IPS DF 19.7 (cell line): Measurements from ENCODE around the gene RHOC.
A peak's percentile ranks its signal among the peaks of the same experiment; 100 is the strongest.

Experiments
- DNase-seq: peaks from one replicate; pipeline ENCODE4 v3.0.0-alpha.2; 2013; ENCODE audit warnings: low read depth, low spot score

The RHOC gene

DNA sequence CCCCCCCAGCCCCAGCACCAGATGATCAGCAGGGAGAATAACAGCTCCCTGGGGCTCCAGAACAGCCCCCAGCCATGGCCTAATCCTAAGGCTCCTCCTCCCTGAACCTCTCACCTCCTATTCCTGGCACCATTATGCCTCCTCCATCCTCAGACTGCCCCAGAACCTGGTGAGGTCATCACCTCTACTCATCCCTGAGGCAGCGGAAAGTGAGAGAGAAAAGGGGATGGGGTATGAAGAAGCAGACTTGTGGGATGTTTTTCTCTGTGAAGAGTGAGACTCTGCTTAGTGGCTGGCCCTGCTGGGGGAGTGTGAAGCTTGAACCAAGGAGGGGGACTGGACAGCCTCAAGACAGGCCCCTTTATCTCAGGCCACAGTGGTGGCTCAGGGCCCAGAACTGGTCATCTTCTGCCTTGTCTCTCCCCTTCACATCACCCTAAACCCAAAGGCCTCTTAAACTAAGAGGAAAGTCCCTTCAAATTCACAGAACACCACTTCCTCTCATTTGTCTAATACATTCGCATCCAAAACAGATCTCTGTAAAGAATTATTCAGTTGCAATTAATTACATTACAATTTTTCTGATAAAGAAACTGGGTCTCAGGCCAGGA is 10.4 kb upstream of the RHOC start:
- no peak for DNase-seq

GRCh38 chr1:112716133-112716720 is 9.3 kb upstream of the RHOC start:
- peak; percentile 78 for DNase-seq

DNA sequence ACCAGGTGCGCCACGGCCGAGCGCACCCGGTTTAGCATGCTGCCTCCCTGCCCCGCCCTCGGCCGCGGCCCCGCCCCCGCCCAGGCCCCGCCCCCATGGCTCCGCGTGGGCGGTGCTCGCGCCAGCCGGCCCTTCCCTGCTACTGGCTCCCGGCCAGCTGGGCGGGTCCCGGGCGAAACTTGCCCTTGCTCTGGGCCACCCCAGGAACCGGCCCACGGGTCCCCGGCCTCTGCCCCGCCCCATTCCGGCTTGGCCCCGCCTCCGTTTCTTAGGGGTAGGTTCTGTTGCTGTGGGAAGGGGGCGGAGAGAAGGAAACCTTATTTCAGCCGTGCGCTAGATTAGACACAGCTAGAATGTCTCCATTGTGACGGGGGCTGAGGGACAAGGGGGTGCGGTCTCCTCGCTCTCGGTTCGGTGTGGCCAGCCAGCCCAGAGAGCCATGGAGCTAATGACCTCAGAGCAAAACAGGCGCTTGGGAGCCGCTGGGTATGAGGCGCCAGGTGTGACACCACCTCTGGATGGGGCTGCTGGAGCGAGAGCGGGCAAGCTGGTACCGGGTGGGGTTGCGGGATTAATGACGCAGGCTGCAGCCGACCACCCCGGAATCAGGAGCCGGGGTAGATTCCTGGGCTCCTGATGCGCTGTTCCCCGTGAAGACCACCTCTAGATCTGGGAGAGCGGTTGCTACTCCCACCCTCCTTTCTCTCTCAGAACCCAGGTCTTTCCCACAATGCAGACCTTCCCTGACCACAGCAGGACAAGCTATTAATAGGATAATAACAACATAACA is 8.5 kb upstream of the RHOC start, which contains the start of gene PPM1J:
Gene PPM1J, minus strand, starts transcription at position 69 of the 790 bp plus-strand sequence. Its CDS starts 31 bp downstream, at position 38.
- peak; percentile 56 for DNase-seq

DNA sequence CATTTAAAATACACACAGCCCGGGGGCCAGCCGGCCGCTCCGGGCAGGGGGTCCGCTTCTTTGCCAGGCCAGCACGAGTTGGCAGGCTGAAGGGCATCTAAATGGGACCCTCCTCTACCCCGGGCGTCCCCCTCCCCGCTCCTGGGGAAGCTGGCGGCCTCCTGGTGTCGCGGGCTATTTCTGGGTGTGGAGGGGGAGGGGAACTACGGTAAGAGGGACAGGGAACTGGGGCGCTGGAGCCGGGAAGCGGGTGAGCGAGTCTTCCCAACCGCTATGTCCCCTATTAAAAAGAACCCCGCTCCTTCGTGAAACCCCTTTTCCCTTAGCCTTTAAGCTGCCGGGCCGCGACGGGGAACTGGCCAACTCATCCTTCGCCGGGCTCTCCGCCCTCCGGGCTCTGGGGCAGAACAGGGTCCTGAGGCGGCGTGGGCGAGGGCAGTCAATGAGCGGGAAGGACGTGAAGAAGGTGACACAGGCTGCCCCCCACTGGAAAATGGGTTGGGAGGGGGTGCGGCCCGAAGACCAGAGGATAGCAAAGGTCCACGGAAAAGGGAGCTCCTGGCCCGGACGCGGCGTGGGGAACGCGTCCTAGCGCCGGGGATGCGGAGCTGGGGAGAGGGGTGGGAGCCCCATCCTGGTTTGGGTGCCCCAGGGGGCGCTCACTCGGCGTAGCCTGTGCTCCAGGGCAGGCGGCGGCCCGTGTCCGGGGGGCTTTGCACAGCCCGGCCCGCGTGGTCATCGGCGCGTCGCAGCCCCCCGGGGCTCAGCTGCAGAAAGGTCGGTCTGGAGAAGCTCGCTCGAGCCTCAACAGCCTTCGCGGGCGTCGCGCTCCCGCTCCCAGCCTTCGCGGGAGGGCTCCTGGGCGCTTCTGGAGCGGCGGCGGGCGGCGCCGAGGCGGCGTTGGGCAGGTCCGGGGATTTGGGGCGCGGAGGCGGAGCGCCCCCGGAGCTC is 7.7 kb upstream of the RHOC start:
- no peak for DNase-seq

DNA sequence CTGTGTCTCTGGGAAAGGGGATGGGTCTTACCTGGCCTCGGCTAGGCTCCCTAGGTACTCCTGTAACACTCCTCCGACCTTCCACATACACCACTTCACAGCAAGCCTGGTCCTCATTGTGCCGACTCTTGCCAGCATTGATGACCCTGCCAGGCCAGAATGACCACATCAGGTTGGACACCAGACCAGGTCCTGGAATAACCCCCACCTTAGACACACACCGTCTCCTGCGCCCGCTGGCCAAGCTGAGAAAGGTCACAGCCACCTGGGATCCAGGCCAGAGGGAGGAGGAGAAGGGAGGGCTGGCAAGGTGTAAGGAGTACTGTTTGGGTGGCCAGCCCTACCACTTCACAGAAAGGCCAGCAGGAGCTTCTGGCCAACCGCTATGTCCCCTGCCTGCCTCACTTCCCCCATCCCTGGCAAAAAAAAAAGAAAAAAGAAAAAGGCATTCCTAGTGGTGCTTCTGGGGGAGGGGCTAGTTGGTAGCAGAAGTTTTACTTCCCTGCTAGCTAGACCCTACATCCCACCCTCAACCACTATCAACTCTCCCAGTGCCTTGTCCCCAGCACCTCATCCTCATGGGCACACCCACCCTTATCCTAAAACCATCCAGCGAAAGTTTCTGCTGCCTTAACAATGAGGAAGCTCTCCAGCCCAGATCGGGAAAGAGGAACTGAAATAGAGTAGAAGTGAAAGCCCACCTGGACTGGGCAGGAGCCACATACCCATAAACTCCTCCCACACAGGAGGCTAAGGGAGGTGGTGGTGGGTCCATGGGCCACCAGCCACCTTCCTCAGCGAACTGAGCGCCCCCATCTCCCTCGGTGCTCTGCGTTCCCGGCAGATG is 6.8 kb upstream of the RHOC start:
- DNase-seq: no peak

- no peak for DNase-seq
These were observed 5.8 kb upstream of the RHOC start for GRCh38 chr1:112712701-112713128.

DNA sequence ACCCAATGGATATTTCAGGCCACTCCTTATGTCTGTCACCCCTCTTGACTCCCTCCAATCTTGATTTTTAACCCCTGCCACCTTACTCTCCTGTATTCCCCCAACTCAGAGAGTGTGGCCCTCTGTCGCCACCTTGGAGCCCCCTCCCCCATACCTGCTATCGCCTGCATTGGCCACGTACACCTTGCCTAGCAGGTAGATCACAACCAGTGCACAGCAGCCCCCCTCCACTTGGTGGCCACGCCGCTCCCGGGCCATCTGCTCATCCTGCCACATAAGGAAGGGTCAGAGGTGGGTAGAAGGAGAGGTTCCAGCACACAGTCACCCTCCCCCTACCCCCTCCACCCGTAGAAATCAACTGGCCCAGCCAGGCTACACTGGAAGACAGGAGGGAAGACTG is 5.3 kb upstream of the RHOC start:
- no peak for DNase-seq

GRCh38 chr1:112711670-112712069 is 4.7 kb upstream of the RHOC start:
- no peak for DNase-seq

DNA sequence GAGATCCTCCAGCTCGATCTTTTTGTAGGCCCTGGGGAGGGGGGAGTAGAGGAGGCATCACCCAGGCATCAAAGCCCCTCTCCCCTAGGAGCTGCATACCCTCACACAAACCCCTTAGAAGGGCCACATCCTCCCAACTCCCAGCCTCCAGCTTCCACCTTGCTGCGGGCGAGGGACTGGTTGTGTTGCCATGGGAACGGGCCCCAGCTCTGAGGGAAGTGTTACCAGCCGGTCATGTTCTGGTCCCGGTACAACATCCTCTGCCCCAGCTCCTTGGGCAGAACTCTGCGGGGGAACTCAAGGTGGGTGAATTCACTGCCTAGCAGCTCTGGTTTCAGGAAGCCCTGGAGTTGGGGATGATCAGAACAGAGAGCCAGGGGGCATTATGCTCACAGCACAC is 4.1 kb upstream of the RHOC start:
- no peak for DNase-seq

DNA sequence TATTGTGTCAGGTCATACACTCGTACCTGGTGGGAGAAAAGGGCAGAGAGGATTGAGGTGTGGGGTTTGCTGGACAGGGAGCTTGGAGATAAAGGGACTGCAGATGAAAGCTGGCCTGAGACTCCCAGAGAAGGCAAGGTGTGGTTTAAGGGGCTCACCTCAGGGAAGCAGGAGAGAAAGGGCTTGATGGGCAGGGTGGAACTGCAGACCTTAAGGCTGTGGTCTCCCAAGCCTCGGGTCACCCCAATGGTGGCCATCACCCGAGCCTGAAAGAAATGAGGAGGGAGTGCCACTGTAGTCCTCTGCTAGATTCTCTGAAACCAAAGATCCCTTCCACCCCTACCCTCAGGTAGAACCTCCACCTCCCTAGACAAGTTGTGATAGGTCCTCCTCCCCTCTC is 3.7 kb upstream of the RHOC start:
- no peak for DNase-seq

GRCh38 chr1:112710159-112710558 is 3.2 kb upstream of the RHOC start:
- DNase-seq: no peak

- no peak for DNase-seq
These were observed 1.6 kb upstream of the RHOC start for GRCh38 chr1:112708489-112708888.

- no peak for DNase-seq
These were observed 1.1 kb upstream of the RHOC start for GRCh38 chr1:112708002-112708448.

GRCh38 chr1:112707221-112708001 is 484 bp upstream of the RHOC start:
- DNase-seq: peak; percentile 71

DNA sequence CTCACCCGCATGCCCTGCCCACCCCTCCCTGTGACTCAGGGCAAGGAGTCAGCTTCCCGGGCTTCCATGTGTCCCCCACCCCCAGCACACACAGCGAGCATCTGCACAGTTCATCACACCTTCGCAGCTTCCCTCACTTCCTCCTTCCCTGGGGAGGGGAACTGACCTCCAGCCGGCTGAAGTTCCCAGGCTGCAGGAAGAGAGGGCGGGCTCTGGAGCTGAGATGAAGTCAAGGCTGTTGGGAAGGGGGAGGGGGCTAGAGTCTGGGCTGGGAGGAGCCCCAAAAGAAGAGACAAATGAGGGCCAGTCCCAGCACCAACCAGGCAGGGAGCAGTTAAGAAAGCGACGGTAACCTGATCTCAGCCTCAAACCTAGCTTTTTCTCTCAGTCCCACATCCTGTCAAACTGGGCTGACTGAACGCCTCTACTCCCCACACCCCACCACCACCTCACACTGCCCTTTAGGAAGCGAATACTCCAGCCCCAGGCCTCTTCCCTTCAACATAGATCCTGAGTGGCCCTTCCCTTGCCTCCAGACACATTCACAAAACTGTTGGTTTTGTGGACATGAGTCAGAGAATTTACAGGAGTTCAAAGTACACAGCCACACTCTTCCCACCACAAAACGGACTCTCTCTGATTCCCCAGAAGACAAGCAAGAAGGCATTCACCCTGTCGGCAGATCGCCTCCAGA is 1.8 kb downstream of the RHOC start:
- DNase-seq: peak; percentile 96

GRCh38 chr1:112704391-112704933 is 2.5 kb downstream of the RHOC start:
- DNase-seq: no peak

GRCh38 chr1:112703706-112704105 is 3.2 kb downstream of the RHOC start:
- no peak for DNase-seq

DNA sequence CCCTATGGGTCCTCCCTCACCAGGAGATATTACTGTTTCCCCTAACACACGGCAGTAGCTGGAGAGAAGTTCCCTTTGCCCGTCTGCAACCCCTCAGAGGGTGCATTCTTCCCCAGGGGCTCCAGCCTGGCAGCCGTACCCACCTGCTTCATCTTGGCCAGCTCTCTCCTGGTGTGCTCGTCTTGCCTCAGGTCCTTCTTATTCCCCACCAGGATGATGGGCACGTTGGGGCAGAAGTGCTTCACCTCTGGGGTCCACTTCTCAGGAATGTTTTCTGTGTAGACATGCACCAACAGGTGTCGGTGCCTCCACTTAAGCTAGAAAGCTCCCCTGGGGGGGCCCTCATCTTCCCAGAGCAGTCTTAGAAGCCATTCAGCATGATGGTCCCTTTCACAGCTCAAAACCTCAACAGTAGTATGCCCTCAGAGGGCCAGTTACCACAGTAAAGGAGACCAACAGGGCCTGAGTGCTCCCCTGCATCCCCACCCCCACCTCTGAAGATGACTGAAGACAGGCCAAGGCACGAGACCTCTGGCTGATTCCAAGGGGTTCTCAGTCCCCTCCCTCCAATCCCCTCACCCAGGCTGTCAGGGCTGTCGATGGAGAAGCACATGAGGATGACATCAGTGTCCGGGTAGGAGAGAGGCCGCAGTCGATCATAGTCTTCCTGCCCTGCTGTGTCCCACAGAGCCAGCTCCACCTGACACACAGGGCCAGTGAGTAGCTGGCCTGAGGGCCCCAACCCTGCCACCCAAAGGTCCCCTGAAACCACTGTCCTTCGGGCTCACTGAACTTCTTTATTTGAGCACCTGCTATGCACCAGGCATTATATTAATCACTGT is 4.3 kb downstream of the RHOC start:
- DNase-seq: no peak
